ENCODE data around the gene CASP3. TPM values are rescaled to one million over a fixed set of nuclear protein-coding genes. Genes with fewer than 3 reads are reported as not detected.

CASP3 gene
- polyA plus RNA-seq, 1 of the 3 experiments (the other 2 are of a cell fraction) = 15.5 TPM

DNA sequence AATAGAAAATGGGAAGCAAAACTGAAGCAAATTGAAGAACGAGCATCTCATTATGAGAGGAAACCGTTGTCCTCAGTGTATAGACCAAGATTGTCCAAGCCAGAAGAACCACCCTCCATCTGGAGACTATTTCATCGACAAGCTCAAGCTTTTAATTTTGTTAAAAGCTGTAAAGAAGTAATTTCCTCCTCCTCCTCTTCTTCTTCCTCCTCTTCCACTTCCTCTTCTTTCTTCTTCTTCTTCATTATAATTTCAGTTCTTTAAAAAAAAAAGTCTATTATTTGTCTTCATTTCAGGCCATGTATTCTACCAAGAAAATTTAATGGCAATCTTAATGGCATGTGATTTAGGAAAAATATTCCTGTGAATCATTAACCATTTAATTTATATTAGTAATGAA, 7.9 kb upstream of the CASP3 start:
- DNase-seq = no peak
- no peaks in the 10 kb centered on the region for H3F3A ChIP-seq (replicated peaks; ENCODE audit: insufficient read depth)
- no peaks in the 10 kb centered on the region for H3K79me2 ChIP-seq (ENCODE audit: insufficient read depth)
- no peak overlapping the region for H3K4me3 ChIP-seq (ENCODE audit: low read depth in 2 of 2, low read length in 1 of 2)
- H3K9ac ChIP-seq = no peak overlapping the region
- H3K36me3 ChIP-seq (replicated peaks in 1 of 2; ENCODE audit: control insufficient read depth in 1 of 2, insufficient read depth in 2 of 2, low read length in 1 of 2) = peaks cover 12% of the 10 kb centered on the region in 2 experiments
- no peak overlapping the region for H3K4me2 ChIP-seq
- H3K27ac ChIP-seq (ENCODE audit: low read depth in 2 of 2, low read length in 1 of 2) = no peak overlapping the region
- CTCF ChIA-PET = interaction anchor here (0.8 kb wide), 1 partner anchor 439 kb away, joined by 5 read pairs; no protein-coding TSS in a partner anchor
- H3K27me3 ChIP-seq (ENCODE audit: insufficient read depth) = no peaks in the 10 kb centered on the region
- no peaks in the 10 kb centered on the region for H3K9me3 ChIP-seq
- no peaks in the 10 kb centered on the region for H3K9me2 ChIP-seq
- 96% methylated on average over 3 of the region's 3 CpGs for WGBS (ENCODE audit: low lambda C conversion rate)
- H3K4me1 ChIP-seq (ENCODE audit: control insufficient read depth in 1 of 2, insufficient read depth in 2 of 2, low read depth in 1 of 2, low read length in 1 of 2) = 0 out of 4 replicates have a peak, but pooled peaks cover 0 to under 1% of the 10 kb centered on the region in 2 experiments
- no peak for TF ChIP-seq MEF2A (IDR thresholded peaks at IDR 0.05; ENCODE audit: borderline replicate concordance, low read depth)
- TF ChIP-seq, protein P1, sequence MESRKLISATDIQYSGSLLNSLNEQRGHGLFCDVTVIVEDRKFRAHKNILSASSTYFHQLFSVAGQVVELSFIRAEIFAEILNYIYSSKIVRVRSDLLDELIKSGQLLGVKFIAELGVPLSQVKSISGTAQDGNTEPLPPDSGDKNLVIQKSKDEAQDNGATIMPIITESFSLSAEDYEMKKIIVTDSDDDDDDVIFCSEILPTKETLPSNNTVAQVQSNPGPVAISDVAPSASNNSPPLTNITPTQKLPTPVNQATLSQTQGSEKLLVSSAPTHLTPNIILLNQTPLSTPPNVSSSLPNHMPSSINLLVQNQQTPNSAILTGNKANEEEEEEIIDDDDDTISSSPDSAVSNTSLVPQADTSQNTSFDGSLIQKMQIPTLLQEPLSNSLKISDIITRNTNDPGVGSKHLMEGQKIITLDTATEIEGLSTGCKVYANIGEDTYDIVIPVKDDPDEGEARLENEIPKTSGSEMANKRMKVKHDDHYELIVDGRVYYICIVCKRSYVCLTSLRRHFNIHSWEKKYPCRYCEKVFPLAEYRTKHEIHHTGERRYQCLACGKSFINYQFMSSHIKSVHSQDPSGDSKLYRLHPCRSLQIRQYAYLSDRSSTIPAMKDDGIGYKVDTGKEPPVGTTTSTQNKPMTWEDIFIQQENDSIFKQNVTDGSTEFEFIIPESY (IDR thresholded peaks at IDR 0.05; ENCODE audit: borderline replicate concordance, low read depth) = no peak
- TF ChIP-seq SMC3 (IDR thresholded peaks at IDR 0.05; ENCODE audit: low read depth, low read length) = no peak
- no peak for TF ChIP-seq JUND (IDR thresholded peaks at IDR 0.05)
- TF ChIP-seq YY1 (IDR thresholded peaks at IDR 0.05; ENCODE audit: low read depth) = no peak
- TF ChIP-seq TCF12 (IDR thresholded peaks at IDR 0.05) = no peak
- no peak for TF ChIP-seq NFIC (IDR thresholded peaks at IDR 0.05; ENCODE audit: borderline replicate concordance)
- TF ChIP-seq, protein P2, sequence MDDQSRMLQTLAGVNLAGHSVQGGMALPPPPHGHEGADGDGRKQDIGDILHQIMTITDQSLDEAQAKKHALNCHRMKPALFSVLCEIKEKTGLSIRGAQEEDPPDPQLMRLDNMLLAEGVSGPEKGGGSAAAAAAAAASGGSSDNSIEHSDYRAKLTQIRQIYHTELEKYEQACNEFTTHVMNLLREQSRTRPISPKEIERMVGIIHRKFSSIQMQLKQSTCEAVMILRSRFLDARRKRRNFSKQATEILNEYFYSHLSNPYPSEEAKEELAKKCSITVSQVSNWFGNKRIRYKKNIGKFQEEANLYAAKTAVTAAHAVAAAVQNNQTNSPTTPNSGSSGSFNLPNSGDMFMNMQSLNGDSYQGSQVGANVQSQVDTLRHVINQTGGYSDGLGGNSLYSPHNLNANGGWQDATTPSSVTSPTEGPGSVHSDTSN (IDR thresholded peaks at IDR 0.05) = no peak
- TF ChIP-seq MXI1 (IDR thresholded peaks at IDR 0.05; ENCODE audit: low read depth, low read length) = no peak
- TF ChIP-seq, protein P3, sequence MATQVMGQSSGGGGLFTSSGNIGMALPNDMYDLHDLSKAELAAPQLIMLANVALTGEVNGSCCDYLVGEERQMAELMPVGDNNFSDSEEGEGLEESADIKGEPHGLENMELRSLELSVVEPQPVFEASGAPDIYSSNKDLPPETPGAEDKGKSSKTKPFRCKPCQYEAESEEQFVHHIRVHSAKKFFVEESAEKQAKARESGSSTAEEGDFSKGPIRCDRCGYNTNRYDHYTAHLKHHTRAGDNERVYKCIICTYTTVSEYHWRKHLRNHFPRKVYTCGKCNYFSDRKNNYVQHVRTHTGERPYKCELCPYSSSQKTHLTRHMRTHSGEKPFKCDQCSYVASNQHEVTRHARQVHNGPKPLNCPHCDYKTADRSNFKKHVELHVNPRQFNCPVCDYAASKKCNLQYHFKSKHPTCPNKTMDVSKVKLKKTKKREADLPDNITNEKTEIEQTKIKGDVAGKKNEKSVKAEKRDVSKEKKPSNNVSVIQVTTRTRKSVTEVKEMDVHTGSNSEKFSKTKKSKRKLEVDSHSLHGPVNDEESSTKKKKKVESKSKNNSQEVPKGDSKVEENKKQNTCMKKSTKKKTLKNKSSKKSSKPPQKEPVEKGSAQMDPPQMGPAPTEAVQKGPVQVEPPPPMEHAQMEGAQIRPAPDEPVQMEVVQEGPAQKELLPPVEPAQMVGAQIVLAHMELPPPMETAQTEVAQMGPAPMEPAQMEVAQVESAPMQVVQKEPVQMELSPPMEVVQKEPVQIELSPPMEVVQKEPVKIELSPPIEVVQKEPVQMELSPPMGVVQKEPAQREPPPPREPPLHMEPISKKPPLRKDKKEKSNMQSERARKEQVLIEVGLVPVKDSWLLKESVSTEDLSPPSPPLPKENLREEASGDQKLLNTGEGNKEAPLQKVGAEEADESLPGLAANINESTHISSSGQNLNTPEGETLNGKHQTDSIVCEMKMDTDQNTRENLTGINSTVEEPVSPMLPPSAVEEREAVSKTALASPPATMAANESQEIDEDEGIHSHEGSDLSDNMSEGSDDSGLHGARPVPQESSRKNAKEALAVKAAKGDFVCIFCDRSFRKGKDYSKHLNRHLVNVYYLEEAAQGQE (IDR thresholded peaks at IDR 0.05; ENCODE audit: low read depth, low read length) = no peak
- TF ChIP-seq POLR2AphosphoS5 (IDR thresholded peaks at IDR 0.05; ENCODE audit: low read depth, low read length) = no peak
- no peak for TF ChIP-seq ELF1 (IDR thresholded peaks at IDR 0.05)
- TF ChIP-seq EZH2phosphoT487 (IDR thresholded peaks at IDR 0.05; ENCODE audit: borderline replicate concordance, low read depth) = no peak
- TF ChIP-seq RAD21 (IDR thresholded peaks at IDR 0.05; ENCODE audit: low read length) = no peak
- no peak for TF ChIP-seq RFX5 (IDR thresholded peaks at IDR 0.05; ENCODE audit: low read length)
- TF ChIP-seq, protein P4, sequence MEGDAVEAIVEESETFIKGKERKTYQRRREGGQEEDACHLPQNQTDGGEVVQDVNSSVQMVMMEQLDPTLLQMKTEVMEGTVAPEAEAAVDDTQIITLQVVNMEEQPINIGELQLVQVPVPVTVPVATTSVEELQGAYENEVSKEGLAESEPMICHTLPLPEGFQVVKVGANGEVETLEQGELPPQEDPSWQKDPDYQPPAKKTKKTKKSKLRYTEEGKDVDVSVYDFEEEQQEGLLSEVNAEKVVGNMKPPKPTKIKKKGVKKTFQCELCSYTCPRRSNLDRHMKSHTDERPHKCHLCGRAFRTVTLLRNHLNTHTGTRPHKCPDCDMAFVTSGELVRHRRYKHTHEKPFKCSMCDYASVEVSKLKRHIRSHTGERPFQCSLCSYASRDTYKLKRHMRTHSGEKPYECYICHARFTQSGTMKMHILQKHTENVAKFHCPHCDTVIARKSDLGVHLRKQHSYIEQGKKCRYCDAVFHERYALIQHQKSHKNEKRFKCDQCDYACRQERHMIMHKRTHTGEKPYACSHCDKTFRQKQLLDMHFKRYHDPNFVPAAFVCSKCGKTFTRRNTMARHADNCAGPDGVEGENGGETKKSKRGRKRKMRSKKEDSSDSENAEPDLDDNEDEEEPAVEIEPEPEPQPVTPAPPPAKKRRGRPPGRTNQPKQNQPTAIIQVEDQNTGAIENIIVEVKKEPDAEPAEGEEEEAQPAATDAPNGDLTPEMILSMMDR (IDR thresholded peaks at IDR 0.05) = no peak
- TF ChIP-seq RXRA (IDR thresholded peaks at IDR 0.05; ENCODE audit: borderline replicate concordance, low read depth) = no peak
- TF ChIP-seq TEAD4 (IDR thresholded peaks at IDR 0.05; ENCODE audit: borderline replicate concordance, insufficient read depth) = no peak
- no peak for TF ChIP-seq TAF1 (IDR thresholded peaks at IDR 0.05; ENCODE audit: borderline replicate concordance, low read depth, low read length)
- no peak overlapping the region for H2AFZ ChIP-seq (ENCODE audit: low read depth)
- no peaks in the 10 kb centered on the region for H4K20me1 ChIP-seq (ENCODE audit: insufficient read depth)
- POLR2A ChIA-PET = no interaction called here
